Activated CD4-positive, alpha-beta T cell treated with anti-CD3 and anti-CD28 coated beads, Interleukin-2, amount 10 ng/mL, durations not matched to agents 7 days and 5 days (primary cell): ENCODE results near the gene RTL5. TPM values are rescaled to one million over a fixed set of nuclear protein-coding genes. Genes with fewer than 3 reads are reported as not detected.

Source experiments
- CTCF ChIA-PET: fragments of 350-600 bp; sonication (Branson Sonifier 250); formaldehyde crosslinking; loops from one replicate; lab custom pipeline; 2021; ENCODE audit warnings: antibody characterized with exemption; lab: Charles Lee
- POLR2A ChIA-PET: fragments of 350-600 bp; sonication (Branson Sonifier 250); formaldehyde crosslinking; loops from one replicate; lab custom pipeline; 2021; ENCODE audit warnings: antibody characterized with exemption; lab: Charles Lee
- DNase-seq: peaks from one replicate; pipeline ENCODE4 v3.0.0-alpha.2; 2020
- H3K27ac Mint-ChIP-seq: one replicate; pipeline ENCODE4 v1.8.0; 2021; ENCODE audit warnings: mild to moderate bottlenecking, moderate library complexity, mixed read lengths
- H3K27me3 Mint-ChIP-seq: one replicate; pipeline ENCODE4 v1.8.0; 2021; ENCODE audit warnings: mixed read lengths
- H3K36me3 Mint-ChIP-seq: one replicate; pipeline ENCODE4 v1.8.0; 2021; ENCODE audit warnings: low read depth, mixed read lengths
- H3K4me1 Mint-ChIP-seq: one replicate; pipeline ENCODE4 v1.8.0; 2021; ENCODE audit warnings: mixed read lengths
- H3K4me3 Mint-ChIP-seq: one replicate; pipeline ENCODE4 v1.8.0; 2021; ENCODE audit warnings: mild to moderate bottlenecking, moderate library complexity, mixed read lengths
- H3K9me3 Mint-ChIP-seq: one replicate; pipeline ENCODE4 v1.8.0; 2021; ENCODE audit warnings: mixed read lengths
- total RNA-seq, 2 experiments: library from RNA; stranded (reverse); gene quantifications; one replicate each; pipeline ENCODE4 v1.2.3, GENCODE V29; 2021

RTL5 gene
- total RNA-seq, 2 experiments from 2014 or later, result 0.07 to 0.15 TPM

DNA sequence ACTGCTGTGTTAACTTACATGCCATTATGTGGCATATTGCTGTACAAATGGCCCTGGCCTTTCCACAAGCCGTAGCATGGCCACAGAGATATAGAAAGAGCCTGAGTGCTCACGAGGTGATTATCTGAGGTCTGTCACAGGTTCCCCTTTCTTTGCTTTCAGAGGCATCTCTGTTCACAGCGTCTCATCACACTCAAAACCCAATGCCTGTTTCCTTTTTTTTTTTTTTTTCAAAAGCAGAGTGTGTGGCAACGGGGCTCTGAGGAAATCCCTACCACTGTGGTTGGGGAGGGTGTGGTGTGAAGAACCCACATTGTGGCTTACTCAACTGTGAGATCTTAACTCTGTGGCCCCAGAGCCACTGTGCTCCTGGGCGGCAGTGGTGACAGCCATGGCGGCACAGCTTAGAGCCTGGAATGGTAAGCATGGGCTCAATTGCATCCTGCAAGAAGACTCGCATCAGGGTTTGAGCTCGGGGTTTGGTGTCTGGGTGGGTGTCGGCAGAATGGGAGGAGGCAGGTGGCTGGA lies 30.8 kb downstream of the RTL5 start:
- Mint-ChIP-seq H3K4me3 (peak overlapping the region; percentile 61), H3K27ac (peak overlapping the region; percentile 60), H3K4me1 (peaks cover 43% of the 10 kb centered on the region), H3K27me3 (peaks cover 58% of the 10 kb centered on the region), H3K36me3 (no peaks in the 10 kb centered on the region), H3K9me3 (no peaks in the 10 kb centered on the region)
- POLR2A ChIA-PET, result no interaction called here
- DNase-seq, result peak; percentile 84
- CTCF ChIA-PET, result interaction anchor here (0.6 to 1.2 kb wide), 4 partner anchors 19 to 737 kb away, joined by 3 to 4 read pairs (median 4); no protein-coding TSS in a partner anchor

DNA sequence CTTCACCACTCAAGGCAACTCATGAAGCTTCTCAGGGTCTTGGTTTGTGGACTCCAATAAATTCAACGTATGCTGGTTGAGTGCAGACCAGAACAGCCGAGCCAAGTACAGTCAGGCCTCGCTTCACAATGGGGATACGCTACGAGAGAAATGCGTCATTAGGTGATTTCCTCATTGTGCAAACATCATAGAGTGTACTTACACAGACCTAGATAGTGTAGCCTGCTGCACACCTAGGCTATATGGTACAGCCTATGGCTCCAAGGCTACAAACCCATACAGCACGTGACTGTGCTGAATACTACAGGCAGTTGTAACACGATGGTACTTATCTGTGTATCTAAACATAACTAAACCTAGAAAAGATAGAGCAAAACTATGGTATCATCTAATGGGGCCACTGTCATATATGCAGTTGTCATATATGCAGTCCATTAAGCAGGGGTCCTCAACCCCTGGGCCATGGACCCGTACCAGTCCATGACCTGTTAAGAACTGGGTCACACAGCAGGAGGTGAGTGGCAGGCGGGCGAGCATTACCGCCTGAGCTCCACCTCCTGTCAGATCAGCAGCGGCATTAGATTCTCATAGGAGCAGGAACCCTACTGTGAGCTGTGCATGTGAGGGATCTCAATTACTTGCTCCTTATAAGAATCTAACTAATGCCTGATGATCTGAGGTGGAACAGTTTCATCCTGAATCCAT lies 31.5 kb downstream of the RTL5 start:
- H3K27me3 Mint-ChIP-seq, result peaks cover 63% of the 10 kb centered on the region

DNA sequence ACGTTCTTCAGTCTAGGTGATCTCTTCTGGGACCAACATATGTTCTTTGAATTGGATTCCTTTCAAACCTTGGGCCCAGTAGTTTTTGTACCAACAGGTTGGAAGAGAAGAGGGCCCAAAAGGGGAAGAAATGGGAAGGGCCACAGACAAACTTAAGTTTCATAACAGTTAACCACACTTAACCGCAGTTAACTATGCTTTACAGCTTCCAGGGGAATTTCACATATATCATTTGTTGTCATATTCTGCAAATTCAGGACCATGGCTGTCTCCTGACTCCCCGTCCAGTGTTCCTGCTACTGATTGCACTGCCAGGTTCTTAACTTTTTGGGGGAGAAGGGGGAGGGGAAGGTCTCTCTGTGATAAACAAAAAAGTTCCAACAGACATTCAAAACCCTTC lies 34.6 kb downstream of the RTL5 start:
- H3K36me3 Mint-ChIP-seq, result no peaks in the 10 kb centered on the region
- no peak overlapping the region for H3K27ac Mint-ChIP-seq
- peaks cover 52% of the 10 kb centered on the region for H3K27me3 Mint-ChIP-seq
- no peak overlapping the region for H3K4me3 Mint-ChIP-seq
- H3K4me1 Mint-ChIP-seq, result peaks cover 30% of the 10 kb centered on the region
- POLR2A ChIA-PET, result no interaction called here
- CTCF ChIA-PET, result no interaction called here
- DNase-seq, result no peak
- no peaks in the 10 kb centered on the region for H3K9me3 Mint-ChIP-seq

More for the DNA sequence above, 31.5 kb downstream of the RTL5 start:
- H3K27ac Mint-ChIP-seq, result peak overlapping the region; percentile 33
- no peaks in the 10 kb centered on the region for H3K36me3 Mint-ChIP-seq
- DNase-seq, result no peak
- peak overlapping the region; percentile 61 for H3K4me3 Mint-ChIP-seq
- ChIA-PET POLR2A (no interaction called here), CTCF (interaction anchor here (0.6 to 1.5 kb wide), 5 partner anchors 19 to 737 kb away, joined by 3 to 4 read pairs (median 3); no protein-coding TSS in a partner anchor)
- H3K9me3 Mint-ChIP-seq, result no peaks in the 10 kb centered on the region
- H3K4me1 Mint-ChIP-seq, result peaks cover 36% of the 10 kb centered on the region

DNA sequence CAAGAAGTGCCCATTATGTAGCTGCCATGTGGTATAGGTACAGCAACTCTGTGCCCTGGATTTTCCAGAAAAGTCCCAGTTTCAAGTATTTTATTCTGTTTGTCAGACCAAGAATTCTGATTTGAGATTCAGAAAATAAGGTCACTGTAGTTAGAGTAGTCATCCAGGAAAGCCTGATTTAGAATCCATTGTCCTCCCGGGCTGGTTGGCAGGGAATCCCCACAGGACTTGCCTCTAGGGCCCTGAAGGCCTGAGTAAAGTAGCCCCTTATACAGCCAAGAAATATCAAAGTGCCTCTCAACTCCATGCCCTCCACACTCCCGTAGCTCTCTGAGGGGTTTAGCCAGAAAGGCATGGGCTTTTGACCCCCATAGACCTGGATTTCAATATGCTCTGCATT lies 36.3 kb downstream of the RTL5 start:
- ChIA-PET CTCF (interaction anchor here (1.4 kb wide), 1 partner anchor 76 kb away, joined by 3 read pairs; no protein-coding TSS in a partner anchor), POLR2A (no interaction called here)
- no peak overlapping the region for H3K27ac Mint-ChIP-seq
- no peaks in the 10 kb centered on the region for H3K36me3 Mint-ChIP-seq
- no peaks in the 10 kb centered on the region for H3K9me3 Mint-ChIP-seq
- H3K4me1 Mint-ChIP-seq, result peaks cover 13% of the 10 kb centered on the region
- DNase-seq, result no peak
- no peak overlapping the region for H3K4me3 Mint-ChIP-seq
- peaks cover 50% of the 10 kb centered on the region for H3K27me3 Mint-ChIP-seq

DNA sequence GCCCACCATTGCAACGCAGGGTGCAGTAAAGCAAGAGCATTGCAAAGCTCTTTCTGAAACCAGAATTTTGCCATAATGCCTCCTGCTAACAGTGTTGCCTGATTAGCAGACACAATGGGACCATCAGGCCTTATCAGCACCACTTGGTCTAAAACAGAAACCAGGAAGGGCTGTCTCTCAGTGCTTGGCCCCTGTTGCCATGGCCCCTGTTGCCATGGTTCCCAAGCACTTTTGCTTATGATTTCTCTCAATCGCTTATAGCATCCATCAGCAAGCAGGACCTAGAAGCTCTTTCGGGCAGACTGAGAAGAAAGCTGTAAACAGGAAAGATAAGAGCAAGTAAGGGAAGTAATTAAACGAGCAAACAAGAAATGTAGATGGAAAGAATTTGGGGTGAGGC lies 36.8 kb downstream of the RTL5 start:
- Mint-ChIP-seq H3K4me1 (peaks cover 8% of the 10 kb centered on the region), H3K9me3 (no peaks in the 10 kb centered on the region), H3K4me3 (no peak overlapping the region), H3K27ac (no peak overlapping the region), H3K27me3 (peaks cover 45% of the 10 kb centered on the region), H3K36me3 (no peaks in the 10 kb centered on the region)
- peak; percentile 58 for DNase-seq
- ChIA-PET POLR2A (no interaction called here), CTCF (interaction anchor here (1.4 kb wide), 1 partner anchor 76 kb away, joined by 3 read pairs; no protein-coding TSS in a partner anchor)

DNA sequence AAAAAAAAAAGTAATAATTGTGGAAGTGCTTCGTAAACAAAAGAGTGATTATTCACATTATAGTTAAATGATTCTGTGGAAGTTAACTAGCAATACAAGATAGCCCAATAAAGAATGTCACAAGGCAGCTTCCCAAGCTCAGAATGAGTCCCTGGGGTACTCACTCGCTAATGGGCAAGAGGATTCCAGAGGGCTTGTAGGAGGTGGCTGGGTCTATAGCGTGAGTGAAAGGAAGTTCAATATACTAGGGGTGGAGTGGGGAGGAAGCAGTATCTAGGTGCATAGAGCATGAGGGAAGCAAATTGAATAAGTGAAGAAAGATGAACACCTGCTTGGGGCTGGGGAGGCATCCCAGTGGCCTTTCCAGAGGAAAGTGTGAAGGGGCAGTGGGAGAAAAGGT lies 42.5 kb downstream of the RTL5 start:
- H3K9me3 Mint-ChIP-seq, result no peaks in the 10 kb centered on the region
- H3K36me3 Mint-ChIP-seq, result no peaks in the 10 kb centered on the region
- ChIA-PET POLR2A (no interaction called here), CTCF (no interaction called here)
- H3K27me3 Mint-ChIP-seq, result peaks cover 31% of the 10 kb centered on the region
- H3K4me1 Mint-ChIP-seq, result no peaks in the 10 kb centered on the region
- no peak overlapping the region for H3K27ac Mint-ChIP-seq
- no peak for DNase-seq
- H3K4me3 Mint-ChIP-seq, result no peak overlapping the region

DNA sequence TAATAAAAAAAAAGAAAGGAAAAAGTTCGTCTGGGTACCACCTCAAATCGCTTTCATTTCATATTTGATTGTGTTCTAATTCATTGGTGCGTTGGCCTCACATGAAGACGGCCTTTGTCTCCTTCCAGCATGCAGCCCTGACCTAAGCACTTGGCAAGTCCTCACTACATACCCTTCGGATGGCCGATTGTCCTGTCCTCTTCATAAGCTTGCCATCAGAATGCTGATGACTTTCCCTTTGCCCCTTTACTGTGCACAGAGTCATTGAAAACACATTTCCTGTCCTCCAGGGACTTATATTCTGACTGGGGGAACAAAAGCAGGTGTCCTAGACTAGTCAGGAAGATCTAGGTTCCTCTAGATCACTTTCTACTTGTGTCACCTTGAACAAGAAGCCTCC lies 43.0 kb downstream of the RTL5 start:
- POLR2A ChIA-PET, result no interaction called here
- DNase-seq, result no peak
- Mint-ChIP-seq H3K36me3 (no peaks in the 10 kb centered on the region), H3K4me1 (no peaks in the 10 kb centered on the region), H3K27me3 (peaks cover 33% of the 10 kb centered on the region), H3K4me3 (no peak overlapping the region), H3K9me3 (no peaks in the 10 kb centered on the region), H3K27ac (no peak overlapping the region)
- CTCF ChIA-PET, result no interaction called here

DNA sequence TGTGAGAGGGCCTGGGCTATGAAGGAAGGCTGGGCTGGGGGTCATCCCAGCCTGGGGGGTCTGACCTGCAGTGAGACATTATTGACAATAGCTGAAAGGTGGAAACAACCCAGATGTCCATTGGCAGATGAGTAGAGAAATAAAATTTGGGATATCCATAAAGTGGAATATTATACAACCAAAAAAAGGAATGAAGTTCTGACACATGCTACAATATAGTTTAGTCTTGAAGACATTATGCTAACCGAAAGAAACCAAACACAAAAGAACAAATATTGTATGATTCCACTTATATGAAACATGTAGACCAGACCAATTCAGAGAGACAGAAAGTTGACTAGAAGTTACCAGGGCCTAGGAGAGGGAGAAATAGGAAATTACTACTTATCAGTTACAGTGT lies 44.7 kb downstream of the RTL5 start:
- no peak for DNase-seq
- H3K4me1 Mint-ChIP-seq, result no peaks in the 10 kb centered on the region
- ChIA-PET CTCF (no interaction called here), POLR2A (no interaction called here)
- H3K36me3 Mint-ChIP-seq, result no peaks in the 10 kb centered on the region
- no peak overlapping the region for H3K4me3 Mint-ChIP-seq
- H3K9me3 Mint-ChIP-seq, result no peaks in the 10 kb centered on the region
- H3K27ac Mint-ChIP-seq, result no peak overlapping the region
- H3K27me3 Mint-ChIP-seq, result peaks cover 24% of the 10 kb centered on the region

DNA sequence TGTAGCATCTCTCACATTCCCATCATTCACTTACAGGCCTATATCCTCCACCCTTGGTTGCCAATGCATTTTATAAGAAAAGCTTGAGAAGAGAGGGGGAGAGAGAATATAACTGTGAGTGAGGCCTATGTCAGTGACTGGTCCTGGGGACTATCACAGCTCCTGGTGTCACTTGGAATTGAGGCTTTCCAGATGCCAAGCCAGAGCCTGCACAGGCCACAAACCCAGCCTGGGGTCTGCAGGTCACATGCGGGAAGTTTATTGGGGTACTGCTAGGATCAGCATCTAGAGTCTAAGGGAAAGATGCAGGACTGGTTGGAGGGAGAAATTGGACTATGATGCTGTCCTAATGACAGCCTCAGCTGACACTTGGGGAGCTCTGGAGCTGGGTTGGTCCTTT lies 47.6 kb downstream of the RTL5 start:
- ChIA-PET POLR2A (no interaction called here), CTCF (no interaction called here)
- no peaks in the 10 kb centered on the region for H3K36me3 Mint-ChIP-seq
- no peak overlapping the region for H3K4me3 Mint-ChIP-seq
- H3K27ac Mint-ChIP-seq, result no peak overlapping the region
- H3K9me3 Mint-ChIP-seq, result no peaks in the 10 kb centered on the region
- H3K27me3 Mint-ChIP-seq, result peaks cover 23% of the 10 kb centered on the region
- H3K4me1 Mint-ChIP-seq, result no peaks in the 10 kb centered on the region
- no peak for DNase-seq

DNA sequence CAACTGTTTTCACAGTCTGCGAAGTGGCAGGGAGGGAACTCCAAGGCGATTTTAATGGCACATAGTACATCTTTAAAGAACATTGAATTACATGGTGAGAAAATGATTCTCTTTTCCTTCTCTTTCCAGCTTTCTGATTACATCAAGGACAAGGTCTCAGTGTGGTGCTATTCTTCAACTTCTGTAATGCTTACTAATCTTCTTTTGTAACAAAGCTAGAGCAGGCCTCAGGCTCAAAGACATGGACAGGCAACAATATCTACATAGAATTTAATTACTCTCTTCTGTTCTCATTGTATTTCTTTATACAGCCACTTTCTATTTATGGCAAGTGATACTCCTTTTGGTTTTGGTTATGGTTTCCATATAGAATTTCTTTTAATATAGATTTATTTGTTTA lies 48.4 kb downstream of the RTL5 start:
- ChIA-PET POLR2A (no interaction called here), CTCF (no interaction called here)
- Mint-ChIP-seq H3K4me1 (peaks cover 4% of the 10 kb centered on the region), H3K36me3 (no peaks in the 10 kb centered on the region), H3K27ac (no peak overlapping the region), H3K9me3 (no peaks in the 10 kb centered on the region), H3K4me3 (no peak overlapping the region), H3K27me3 (peaks cover 25% of the 10 kb centered on the region)
- DNase-seq, result no peak

DNA sequence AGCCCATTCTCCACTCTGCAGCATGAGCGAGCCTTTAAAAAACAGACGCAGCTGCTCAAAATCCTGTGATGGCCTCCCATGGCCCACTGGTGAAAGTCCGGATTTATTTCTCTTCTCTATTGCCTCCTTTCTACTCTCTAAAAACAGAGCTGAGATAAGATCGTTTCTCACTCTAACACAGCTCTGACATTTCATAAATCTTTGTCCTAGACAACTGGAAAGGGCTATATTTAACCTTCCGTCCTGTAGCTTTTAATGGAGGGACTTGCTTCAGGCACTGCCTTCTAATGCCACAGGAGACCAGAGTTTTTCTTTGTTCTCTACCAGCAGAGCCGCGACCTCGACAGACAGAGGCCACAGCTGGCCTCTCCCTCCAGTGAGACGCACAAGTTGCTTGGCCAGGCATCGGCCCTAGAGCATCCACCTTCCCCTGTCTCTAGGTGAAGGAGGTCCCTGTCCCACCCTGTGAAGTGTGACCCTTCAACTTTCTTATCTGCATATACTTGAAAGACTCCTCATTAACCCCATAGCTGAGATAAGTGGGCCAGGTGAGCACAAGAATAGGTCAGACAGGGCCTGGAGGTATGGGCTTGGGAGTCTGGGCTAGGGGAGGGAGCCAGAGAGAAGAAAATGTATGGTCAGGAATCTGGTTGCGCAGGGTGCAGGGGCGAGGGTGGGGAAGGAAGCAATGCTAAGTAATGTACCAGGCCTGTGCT lies 50.0 kb downstream of the RTL5 start:
- Mint-ChIP-seq H3K27me3 (peaks cover 22% of the 10 kb centered on the region), H3K9me3 (no peaks in the 10 kb centered on the region)
- CTCF ChIA-PET, result interaction anchor here (0.8 to 1.0 kb wide), 2 partner anchors 19 to 64 kb away, joined by 3 read pairs; no protein-coding TSS in a partner anchor

DNA sequence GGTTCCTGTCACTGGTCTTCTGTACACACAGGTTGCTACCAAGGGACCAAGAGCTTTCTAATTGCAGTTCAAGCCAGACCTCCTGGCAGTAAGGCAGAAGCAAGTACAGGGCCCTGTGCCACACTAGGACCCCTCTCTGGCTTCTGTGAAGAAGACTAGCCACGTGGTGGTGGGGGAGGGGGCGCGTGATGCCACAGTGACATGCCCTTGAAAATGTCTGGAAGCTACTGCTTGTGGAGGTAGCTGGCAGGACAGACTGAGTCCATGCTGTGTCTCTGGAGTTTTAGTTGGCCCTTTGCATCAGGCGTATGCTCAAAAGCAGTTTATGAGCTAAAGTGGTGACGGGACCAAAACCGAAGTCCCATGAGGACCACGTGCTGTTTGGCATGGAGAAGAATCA lies 50.9 kb downstream of the RTL5 start:
- no peak overlapping the region for H3K27ac Mint-ChIP-seq
- no peaks in the 10 kb centered on the region for H3K36me3 Mint-ChIP-seq
- ChIA-PET POLR2A (no interaction called here), CTCF (interaction anchor here (0.8 kb wide), 1 partner anchor 63 kb away, joined by 3 read pairs; no protein-coding TSS in a partner anchor)
- H3K27me3 Mint-ChIP-seq, result peaks cover 20% of the 10 kb centered on the region
- H3K4me1 Mint-ChIP-seq, result peaks cover 8% of the 10 kb centered on the region
- H3K9me3 Mint-ChIP-seq, result no peaks in the 10 kb centered on the region
- no peak for DNase-seq
- no peak overlapping the region for H3K4me3 Mint-ChIP-seq

More for the DNA sequence above, 50.0 kb downstream of the RTL5 start:
- POLR2A ChIA-PET, result no interaction called here
- Mint-ChIP-seq H3K27ac (no peak overlapping the region), H3K4me1 (peaks cover 8% of the 10 kb centered on the region), H3K4me3 (no peak overlapping the region), H3K36me3 (no peaks in the 10 kb centered on the region)
- no peak for DNase-seq

DNA sequence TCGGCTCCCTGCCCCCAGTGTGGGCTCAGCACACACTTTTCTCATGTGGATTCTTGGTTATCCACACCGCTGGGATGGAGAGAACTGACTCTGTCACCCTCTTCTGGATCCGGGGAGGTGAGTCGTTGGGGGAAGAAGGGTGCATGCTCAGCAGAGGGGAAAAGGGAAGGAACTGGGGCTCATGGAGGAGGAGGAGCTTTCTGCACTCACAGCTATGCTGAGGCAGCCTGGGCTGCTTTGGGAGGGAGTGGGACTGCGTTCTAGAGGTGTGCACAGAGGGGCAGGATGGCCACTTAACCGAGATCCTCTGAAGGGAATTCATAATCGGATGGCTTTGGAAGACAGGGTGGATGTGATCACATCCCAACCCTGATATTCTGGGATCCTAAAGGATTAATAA lies 51.6 kb downstream of the RTL5 start:
- CTCF ChIA-PET, result interaction anchor here (0.9 kb wide), 1 partner anchor 30 kb away, joined by 3 read pairs; no protein-coding TSS in a partner anchor
- no peak overlapping the region for H3K27ac Mint-ChIP-seq

More for the DNA sequence above, 51.6 kb downstream of the RTL5 start:
- Mint-ChIP-seq H3K27me3 (peaks cover 16% of the 10 kb centered on the region), H3K4me1 (peaks cover 8% of the 10 kb centered on the region), H3K4me3 (no peak overlapping the region), H3K36me3 (no peaks in the 10 kb centered on the region), H3K9me3 (no peaks in the 10 kb centered on the region)
- DNase-seq, result no peak
- POLR2A ChIA-PET, result no interaction called here
